Thyroid gland (tissue), 4 donors: ENCODE measurements around the gene CCDC157.

Experiments used
- CTCF ChIP-seq, 6 experiments: fragments of 200-600 bp in 3 of 6; fragments of 450-650 bp in 3 of 6; sonication (generic) in 3 of 6; IDR thresholded peaks; one replicate each; pipeline ENCODE4 v1.5.1; 2016 to 2019; ENCODE audit warnings: antibody characterized with exemption in 6 of 6, mild to moderate bottlenecking in 2 of 6, inconsistent platforms in 1 of 6, moderate library complexity in 1 of 6
- POLR2A ChIP-seq, 2 donors: fragments of 450-650 bp; IDR thresholded peaks; one replicate each; pipeline ENCODE4 v1.6.1; 2017; ENCODE audit warnings: antibody characterized with exemption in 2 of 2, mild to moderate bottlenecking in 2 of 2, moderate library complexity in 1 of 2

GRCh38 chr22:30380011-30380410 lies 23.2 kb downstream of the CCDC157 start:
- TF ChIP-seq CTCF (IDR thresholded peaks at IDR 0.05) (no peak), POLR2A (IDR thresholded peaks at IDR 0.05) (no peak)
